ENCODE data around the gene LIPC.

LIPC gene

DNA sequence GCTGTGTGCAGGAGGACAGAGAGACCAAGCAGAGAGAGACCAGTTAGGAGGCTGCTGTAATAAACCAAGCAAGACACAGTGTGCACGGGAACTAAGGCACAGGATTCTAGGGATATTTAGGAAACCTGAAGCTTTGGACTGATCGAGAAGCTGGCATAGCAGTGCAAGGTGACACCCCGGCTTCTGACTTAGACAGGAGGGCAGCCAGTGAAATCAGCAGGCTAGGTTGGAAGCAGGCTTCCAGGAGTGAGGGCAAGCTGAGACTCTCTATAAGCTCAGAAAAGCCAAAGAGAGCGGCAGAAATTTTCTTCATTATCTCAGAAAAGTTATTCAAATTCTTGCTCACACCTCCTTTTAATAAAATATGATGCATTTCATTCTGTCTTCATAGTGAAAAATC, 104.6 kb downstream of the LIPC start:
- no peak for DNase-seq (ENCODE audit: low read depth, low spot score)

GRCh38 chr15:58537033-58537432, 105.2 kb downstream of the LIPC start:
- DNase-seq (ENCODE audit: low read depth, low spot score), result no peak

DNA sequence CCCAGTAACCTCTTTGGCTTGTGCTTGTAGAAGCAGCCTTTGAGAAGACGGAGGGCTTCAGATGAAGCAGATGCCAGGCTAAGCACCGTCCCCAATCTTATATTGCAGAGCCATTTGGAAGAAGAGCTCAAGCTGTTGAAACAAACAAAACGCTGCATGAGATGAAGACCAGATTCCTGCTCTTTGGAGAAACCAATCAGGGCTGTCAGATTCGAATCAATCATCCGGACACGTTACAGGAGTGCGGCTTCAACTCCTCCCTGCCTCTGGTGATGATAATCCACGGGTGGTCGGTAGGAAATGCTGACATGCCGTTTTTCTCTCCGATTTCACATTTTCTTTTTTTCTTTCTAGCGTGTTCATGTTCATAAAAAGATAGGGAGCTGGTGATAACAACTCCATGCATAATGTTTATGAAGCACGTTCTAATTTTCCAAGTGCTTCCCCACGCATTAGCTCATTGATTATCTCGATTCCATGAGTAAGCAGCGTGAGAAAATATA, 106.5 kb downstream of the LIPC start:
- no peak for DNase-seq (ENCODE audit: low read depth, low spot score)

DNA sequence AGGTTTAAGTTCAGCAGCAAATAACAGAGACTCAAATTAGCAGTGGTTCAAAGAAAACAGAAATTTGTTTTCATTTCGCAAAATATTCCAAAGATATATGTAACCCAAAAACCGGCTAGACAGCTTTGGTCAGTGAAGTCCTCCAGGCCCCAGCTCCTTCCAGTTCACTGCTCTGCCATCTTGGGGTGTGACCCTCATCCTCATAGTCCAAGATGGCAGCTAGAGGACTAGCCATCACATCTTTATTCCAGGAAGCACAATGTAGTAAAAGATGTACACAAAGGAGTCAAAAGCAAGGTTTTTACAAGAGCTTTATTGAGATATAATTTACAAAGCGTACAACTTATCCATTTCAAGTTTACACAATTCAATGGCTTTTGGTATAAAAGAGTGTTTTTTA, 107.1 kb downstream of the LIPC start:
- no peak for DNase-seq (ENCODE audit: low read depth, low spot score)

GRCh38 chr15:58539548-58539947, 107.8 kb downstream of the LIPC start:
- no peak for DNase-seq (ENCODE audit: low read depth, low spot score)

DNA sequence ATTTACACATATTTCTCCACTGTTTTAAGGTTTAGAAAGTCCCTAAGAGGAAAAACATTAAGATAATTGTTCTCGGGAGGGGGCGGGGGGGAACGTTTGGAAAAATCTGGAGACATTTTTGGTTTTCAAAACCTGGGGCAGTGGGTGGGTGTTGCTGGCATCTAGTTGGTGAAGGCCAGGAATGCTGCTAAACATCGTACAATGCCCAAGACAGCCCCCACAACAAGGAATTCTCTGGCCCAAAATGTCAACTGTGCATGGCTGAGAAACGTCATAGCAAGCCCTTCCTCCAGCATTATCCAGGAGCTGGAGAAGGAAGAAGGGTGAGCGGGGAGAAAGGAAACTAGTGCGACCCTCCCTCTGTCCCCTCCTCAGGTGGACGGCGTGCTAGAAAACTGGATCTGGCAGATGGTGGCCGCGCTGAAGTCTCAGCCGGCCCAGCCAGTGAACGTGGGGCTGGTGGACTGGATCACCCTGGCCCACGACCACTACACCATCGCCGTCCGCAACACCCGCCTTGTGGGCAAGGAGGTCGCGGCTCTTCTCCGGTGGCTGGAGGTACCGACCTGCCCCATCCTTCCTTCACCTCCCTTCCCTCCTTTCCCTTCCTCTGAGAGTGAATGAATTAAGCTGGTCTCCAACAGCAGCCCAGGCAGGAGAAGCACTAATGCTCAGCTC, 109.8 kb downstream of the LIPC start:
- DNase-seq (ENCODE audit: low read depth, low spot score), result no peak

DNA sequence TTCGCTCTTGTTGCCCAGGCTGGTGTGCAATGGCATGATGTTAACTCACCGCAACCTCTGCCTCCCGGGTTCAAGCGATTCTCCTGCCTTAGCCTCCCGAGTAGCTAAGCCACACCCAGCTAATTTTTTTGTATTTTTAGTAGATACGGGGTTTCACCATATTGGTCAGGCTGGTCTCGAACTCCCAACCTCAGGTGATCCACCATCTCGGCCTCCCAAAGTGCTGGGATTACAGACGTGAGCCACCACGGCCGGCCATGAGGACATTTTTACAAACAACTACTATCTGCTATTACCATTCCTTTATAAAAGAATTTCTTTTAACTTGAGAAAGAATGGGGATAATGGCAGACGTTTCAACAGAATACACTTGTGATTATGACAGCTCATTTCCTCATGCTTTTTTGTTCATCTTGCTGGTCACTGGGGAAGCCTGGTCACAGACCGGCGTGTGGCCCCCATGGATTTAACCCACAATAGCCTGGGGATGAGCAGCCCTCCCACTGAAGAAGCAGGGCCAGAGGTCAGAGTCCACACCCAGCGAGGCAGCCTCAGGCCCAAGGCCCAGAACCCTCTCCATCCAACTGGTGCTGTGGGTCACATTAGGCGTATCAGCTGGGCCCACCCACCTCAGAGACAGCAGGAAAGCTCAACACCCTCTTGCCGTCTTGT, 112.0 kb downstream of the LIPC start:
- no peak for DNase-seq (ENCODE audit: low read depth, low spot score)

GRCh38 chr15:58544756-58545155, 113.0 kb downstream of the LIPC start:
- DNase-seq (ENCODE audit: low read depth, low spot score), result no peak

- no peak for DNase-seq (ENCODE audit: low read depth, low spot score)
These were observed 113.7 kb downstream of the LIPC start for GRCh38 chr15:58545307-58546065.

DNA sequence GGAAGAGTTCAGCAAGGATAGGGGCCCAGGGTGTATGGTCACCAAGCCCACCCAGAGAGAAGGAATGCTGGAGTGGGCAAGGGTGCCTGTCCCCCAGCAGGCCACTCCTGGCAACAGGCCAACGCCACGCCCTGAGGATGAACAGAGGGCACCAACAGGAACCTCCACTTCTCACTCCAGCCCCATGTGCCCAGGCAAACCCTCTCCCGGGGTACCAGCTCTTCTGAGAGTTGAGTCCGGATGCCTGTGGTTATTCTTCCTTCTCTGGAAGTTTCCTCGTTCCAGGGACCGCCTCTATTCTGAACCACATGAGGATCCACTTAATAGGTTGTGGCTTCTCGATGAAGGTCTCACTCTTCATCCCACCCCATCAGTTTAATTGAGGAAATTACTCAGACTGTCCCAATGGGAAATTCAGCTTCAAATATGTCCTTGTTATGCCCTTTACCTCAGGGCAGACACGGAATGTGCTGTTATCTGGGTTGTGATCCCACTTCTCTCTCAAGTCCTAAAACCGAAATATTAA, 114.3 kb downstream of the LIPC start:
- no peak for DNase-seq (ENCODE audit: low read depth, low spot score)

DNA sequence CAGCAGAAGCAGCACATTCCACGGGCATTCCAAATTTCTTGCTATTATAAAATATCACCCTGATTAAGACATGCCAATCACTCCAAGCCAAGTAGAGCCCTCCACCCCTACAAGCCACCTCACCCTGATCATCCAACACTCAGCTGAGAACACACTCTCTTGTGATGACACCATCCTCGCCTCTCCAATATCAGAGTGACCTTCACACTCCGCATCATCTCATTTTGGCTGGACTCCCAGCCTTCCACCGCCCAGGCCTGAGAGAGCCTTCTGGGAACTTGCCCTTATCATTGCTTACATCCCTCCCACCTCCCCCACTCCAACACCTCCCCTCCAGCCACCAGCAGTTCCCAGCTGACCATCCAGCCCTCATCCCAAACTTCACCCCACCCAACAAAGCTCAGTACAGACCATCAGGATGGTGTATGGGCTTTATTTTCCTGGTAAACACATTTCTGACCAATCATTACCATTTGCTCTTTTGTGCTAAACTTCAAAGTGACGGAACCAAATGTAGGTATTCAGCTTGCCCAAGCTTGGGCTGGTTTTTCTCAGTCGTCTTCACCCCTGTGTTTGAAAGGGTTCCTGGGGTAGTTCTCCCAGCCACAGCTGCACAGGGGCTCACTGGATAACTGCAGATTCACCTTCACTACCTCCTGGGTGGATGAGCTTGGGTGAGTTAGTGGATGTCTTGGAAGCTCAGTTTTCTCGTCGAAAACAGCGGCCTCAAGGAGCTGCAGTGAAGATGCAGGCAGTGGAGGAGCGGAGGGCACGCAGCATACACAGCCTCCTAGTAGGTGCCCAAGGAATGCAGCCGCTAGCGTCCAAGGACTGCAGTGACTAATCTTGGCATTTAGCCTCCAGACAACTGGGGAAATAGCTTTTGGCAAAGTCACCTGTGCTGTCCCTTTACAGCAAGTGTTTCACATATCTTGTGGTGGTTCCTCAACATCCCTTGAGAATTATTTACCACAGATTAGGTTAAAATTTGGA, 115.1 kb downstream of the LIPC start:
- DNase-seq (ENCODE audit: low read depth, low spot score), result no peak

DNA sequence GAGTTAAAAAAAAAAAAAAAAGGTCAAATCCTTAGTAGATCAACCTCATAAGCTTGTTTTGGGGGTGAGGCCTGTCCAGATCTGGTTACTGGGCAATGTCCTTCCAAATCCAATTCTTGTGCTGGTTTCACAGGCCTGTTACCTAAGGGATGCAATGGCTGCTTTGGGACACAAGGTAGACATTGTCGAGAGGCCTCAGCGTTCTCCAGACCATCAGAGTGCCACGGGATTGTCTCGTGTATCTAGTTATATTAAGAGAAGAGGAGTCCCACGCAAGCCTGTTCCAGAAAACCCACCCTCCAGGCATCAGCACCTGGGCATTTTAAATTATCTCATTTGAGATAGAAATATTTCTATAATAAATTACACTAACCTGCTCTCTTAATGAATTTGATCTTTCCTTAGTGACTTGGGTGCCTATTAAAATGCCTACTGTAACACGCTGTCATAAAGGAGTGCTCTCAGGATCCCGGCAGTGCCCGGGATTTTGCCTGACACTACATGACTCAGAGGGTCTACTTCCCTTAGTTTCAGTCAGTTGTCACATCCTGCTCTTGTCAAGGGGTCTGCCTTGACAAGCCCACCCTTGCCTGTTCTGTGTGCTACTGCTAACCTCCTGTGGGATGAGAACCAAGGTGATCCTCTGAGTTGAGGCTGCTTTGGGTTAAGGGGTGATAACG, 116.0 kb downstream of the LIPC start:
- no peak for DNase-seq (ENCODE audit: low read depth, low spot score)

GRCh38 chr15:58548308-58549012, 116.7 kb downstream of the LIPC start:
- DNase-seq (ENCODE audit: low read depth, low spot score), result no peak

DNA sequence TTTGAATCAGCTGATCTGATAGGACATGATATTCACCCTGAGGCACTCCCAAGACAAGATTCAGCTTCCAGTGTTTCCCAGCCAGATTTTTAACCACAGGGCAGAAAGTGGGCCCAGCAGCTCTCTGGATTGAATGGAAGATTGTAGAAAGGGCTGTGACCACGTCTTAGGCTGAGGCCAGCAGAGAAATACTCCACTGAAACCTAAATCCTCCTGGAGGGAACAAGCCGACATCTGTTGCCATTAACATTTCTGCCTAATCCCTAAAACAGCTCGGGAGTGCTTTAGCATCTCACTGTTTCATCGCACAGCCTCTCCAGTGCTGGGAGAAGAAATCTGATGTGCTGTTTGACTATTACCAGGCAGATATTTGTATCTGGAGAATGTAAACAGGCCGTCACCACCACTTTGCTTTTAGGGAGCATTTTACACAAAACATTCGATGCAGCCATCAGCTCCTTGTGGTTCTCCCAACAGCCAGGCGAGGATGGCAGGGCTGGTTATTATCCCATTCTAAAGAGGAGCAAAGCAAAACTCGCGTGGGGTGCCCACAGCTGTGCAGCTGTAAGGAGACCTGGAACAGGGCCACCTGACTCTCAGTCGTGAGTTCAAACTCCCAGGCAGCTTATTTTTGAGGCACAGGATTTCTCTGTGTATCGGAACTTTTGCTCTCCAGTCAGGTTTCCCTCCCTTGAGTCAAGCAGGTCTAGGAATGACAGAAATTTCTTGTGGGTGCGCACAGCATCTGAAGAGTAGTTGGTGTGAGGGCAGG, 117.4 kb downstream of the LIPC start:
- no peak for DNase-seq (ENCODE audit: low read depth, low spot score)

GRCh38 chr15:58549785-58550074, 117.9 kb downstream of the LIPC start:
- no peak for DNase-seq (ENCODE audit: low read depth, low spot score)

DNA sequence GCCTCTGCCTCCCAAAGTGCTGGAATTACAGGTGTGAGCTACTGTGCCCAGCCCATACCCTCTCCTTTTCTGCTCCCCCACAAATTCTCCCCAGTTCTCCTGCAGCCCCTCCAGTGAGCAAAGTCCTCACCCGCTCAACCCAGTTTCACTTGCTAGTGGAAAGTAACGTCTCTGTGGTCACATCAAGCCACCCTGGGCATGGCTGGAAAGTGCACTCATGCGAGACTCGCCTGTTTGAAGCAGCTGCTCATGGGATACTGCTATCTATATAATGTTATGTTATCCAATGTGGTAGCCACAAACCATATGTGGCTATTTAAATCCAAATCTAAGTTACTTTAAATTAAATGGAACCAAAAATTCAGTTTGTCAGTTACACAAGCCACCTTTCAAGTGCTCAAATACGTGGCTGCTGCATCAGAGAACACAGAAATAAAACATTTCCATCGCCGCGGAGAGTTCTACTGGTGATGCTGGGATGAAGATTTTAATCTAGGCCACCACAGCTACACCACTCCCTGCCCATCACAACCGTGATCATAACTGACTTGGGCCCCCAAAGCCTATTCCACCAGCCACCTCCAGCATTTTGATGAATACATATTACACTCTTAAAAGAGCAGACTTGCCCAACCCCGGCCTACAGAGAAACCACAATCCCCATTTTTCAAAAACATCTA, 119.4 kb downstream of the LIPC start:
- DNase-seq (ENCODE audit: low read depth, low spot score), result no peak

GRCh38 chr15:58551764-58552504, 120.1 kb downstream of the LIPC start:
- DNase-seq (ENCODE audit: low read depth, low spot score), result no peak
